Measurements from ENCODE around the gene CCDC30. TPM values are rescaled to one million over a fixed set of nuclear protein-coding genes. Genes with fewer than 3 reads are reported as not detected.
"Not testable (repeated sequence)": the region's sequence is repeated elsewhere in the genome, so short reads cannot be mapped to it uniquely, and the experiment has no call there.

Gene CCDC30
- total and polyA plus RNA-seq, 9 of the 15 experiments (the other 6 are each of a cell fraction or from before 2014, with no cell fraction given) = 0.05 to 0.91 (median 0.24) TPM

DNA sequence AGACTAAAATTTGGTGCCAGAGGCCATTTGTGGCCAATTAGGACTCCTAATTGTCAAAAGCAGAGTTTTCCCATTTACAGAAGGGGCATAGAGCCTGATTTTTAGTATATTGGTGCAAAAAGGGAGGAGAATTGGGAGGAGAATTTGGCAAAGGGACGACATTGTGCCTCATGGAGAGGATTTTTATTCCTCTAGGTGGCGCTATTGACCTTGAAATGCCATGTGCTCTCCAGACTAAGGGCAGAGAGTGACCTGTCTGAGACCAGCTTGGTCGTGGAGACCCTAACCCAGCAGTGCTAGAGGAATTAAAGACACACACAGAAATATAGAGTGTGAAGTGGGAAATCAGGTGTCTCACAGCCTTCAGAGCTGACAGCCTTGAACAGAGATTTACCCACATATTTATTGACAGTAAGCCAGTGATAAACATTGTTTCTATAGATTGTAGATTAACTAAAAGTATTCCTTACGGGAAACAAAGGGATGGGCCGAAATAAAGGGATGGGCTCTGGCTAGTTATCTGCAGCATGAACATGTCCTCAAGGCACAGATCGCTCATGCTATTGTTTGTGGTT is 48.6 kb downstream of the CCDC30 start (continued):
- peak; percentile 40 to 70 (median 66) for TF ChIP-seq CTCF (IDR thresholded peaks at IDR 0.05 in 2 of 3, conservative IDR thresholded peaks at IDR 0.05 in 1 of 3; ENCODE audit: insufficient read depth in 2 of 3, low read depth in 1 of 3, low read length in 3 of 3)
- peak; percentile 72 for TF ChIP-seq MYC (IDR thresholded peaks at IDR 0.05; ENCODE audit: low read depth, low read length)
- TF ChIP-seq MYC (CRISPR knock-in tag; IDR thresholded peaks at IDR 0.05; ENCODE audit: borderline replicate concordance, low read depth) = not testable (repeated sequence)
- TF ChIP-seq L3MBTL2 (IDR thresholded peaks at IDR 0.05) = peak; percentile 23; the same call in 1 of the 2 replicates
- TF ChIP-seq RAD21 (CRISPR knock-in tag; conservative IDR thresholded peaks at IDR 0.05 in 1 of 2, IDR thresholded peaks at IDR 0.05 in 1 of 2) = peak; percentile 39 to 73; a peak in 3 of 4 replicates
- TF ChIP-seq, protein P1, sequence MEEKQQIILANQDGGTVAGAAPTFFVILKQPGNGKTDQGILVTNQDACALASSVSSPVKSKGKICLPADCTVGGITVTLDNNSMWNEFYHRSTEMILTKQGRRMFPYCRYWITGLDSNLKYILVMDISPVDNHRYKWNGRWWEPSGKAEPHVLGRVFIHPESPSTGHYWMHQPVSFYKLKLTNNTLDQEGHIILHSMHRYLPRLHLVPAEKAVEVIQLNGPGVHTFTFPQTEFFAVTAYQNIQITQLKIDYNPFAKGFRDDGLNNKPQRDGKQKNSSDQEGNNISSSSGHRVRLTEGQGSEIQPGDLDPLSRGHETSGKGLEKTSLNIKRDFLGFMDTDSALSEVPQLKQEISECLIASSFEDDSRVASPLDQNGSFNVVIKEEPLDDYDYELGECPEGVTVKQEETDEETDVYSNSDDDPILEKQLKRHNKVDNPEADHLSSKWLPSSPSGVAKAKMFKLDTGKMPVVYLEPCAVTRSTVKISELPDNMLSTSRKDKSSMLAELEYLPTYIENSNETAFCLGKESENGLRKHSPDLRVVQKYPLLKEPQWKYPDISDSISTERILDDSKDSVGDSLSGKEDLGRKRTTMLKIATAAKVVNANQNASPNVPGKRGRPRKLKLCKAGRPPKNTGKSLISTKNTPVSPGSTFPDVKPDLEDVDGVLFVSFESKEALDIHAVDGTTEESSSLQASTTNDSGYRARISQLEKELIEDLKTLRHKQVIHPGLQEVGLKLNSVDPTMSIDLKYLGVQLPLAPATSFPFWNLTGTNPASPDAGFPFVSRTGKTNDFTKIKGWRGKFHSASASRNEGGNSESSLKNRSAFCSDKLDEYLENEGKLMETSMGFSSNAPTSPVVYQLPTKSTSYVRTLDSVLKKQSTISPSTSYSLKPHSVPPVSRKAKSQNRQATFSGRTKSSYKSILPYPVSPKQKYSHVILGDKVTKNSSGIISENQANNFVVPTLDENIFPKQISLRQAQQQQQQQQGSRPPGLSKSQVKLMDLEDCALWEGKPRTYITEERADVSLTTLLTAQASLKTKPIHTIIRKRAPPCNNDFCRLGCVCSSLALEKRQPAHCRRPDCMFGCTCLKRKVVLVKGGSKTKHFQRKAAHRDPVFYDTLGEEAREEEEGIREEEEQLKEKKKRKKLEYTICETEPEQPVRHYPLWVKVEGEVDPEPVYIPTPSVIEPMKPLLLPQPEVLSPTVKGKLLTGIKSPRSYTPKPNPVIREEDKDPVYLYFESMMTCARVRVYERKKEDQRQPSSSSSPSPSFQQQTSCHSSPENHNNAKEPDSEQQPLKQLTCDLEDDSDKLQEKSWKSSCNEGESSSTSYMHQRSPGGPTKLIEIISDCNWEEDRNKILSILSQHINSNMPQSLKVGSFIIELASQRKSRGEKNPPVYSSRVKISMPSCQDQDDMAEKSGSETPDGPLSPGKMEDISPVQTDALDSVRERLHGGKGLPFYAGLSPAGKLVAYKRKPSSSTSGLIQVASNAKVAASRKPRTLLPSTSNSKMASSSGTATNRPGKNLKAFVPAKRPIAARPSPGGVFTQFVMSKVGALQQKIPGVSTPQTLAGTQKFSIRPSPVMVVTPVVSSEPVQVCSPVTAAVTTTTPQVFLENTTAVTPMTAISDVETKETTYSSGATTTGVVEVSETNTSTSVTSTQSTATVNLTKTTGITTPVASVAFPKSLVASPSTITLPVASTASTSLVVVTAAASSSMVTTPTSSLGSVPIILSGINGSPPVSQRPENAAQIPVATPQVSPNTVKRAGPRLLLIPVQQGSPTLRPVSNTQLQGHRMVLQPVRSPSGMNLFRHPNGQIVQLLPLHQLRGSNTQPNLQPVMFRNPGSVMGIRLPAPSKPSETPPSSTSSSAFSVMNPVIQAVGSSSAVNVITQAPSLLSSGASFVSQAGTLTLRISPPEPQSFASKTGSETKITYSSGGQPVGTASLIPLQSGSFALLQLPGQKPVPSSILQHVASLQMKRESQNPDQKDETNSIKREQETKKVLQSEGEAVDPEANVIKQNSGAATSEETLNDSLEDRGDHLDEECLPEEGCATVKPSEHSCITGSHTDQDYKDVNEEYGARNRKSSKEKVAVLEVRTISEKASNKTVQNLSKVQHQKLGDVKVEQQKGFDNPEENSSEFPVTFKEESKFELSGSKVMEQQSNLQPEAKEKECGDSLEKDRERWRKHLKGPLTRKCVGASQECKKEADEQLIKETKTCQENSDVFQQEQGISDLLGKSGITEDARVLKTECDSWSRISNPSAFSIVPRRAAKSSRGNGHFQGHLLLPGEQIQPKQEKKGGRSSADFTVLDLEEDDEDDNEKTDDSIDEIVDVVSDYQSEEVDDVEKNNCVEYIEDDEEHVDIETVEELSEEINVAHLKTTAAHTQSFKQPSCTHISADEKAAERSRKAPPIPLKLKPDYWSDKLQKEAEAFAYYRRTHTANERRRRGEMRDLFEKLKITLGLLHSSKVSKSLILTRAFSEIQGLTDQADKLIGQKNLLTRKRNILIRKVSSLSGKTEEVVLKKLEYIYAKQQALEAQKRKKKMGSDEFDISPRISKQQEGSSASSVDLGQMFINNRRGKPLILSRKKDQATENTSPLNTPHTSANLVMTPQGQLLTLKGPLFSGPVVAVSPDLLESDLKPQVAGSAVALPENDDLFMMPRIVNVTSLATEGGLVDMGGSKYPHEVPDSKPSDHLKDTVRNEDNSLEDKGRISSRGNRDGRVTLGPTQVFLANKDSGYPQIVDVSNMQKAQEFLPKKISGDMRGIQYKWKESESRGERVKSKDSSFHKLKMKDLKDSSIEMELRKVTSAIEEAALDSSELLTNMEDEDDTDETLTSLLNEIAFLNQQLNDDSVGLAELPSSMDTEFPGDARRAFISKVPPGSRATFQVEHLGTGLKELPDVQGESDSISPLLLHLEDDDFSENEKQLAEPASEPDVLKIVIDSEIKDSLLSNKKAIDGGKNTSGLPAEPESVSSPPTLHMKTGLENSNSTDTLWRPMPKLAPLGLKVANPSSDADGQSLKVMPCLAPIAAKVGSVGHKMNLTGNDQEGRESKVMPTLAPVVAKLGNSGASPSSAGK (IDR thresholded peaks at IDR 0.05) = 0 out of 2 replicates have a peak, but pooled peaks have one; percentile 28
